Measurements from ENCODE around the gene ST3GAL4. TPM values are rescaled to one million over a fixed set of nuclear protein-coding genes. Genes with fewer than 3 reads are reported as not detected.
A peak's percentile ranks its signal among the peaks of the same experiment; 100 is the strongest.

ST3GAL4 gene
- total RNA-seq, 1 experiment from 2014 or later: 13.1 TPM

DNA sequence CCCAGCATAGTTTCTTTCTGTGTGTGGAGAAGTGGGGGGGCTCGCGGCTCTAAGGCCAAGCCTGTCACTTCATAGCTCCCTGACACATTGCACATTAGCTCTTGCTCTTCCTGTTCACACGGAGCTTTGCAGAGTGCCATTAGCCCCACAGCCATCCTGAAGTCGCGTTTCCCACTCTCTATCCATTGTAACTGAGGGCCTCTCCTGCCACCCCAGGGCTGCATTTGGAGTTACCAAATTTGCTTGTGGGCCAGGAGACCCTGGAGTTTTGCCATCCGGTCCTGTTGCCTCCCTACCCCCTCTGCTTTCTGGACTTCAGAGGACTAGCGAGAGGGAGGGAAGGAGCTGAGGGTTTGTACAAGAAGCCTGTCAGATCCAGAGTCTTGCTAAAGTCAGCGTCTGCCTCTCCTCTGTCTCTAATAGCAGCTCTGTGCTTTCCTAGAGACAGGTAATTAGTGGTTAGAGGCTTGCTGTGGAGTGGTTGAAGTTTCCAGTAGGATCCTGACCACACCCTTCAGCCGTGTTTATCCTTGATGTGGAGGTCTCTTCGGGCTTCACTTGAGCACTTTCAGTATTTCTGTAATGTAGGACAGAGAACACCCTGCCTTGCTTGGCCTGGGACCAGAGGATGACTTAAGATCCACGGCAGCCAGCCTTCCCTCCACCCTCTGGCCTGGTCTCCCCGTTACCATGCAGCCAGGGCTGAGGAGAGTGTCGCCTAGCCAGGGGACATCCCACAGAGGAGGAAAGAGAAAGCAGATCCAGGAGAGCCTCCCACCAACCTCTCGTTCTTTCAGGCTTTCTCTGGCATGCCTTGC is 37.5 kb upstream of the ST3GAL4 start:
- Histone ChIP-seq H3K9me3 (ENCODE audit: control insufficient read depth in 1 of 2, insufficient read depth in 1 of 2, low read depth in 1 of 2, low read length in 2 of 2) (no peaks in the 10 kb centered on the region), H3K27me3 (ENCODE audit: insufficient read depth, low read length) (no peaks in the 10 kb centered on the region), H3K36me3 (ENCODE audit: control insufficient read depth in 1 of 2, insufficient read depth in 2 of 2, low read length in 2 of 2) (no peaks in the 10 kb centered on the region), H3K9ac (ENCODE audit: low read length) (no peak overlapping the region), H3K9me2 (ENCODE audit: insufficient read depth) (no peaks in the 10 kb centered on the region), H4K20me1 (ENCODE audit: insufficient read depth) (no peaks in the 10 kb centered on the region), H3K27ac (ENCODE audit: low read depth, low read length) (no peak overlapping the region), H3K4me1 (ENCODE audit: control insufficient read depth in 1 of 2, insufficient read depth in 2 of 2, low read length in 2 of 2) (peaks cover 6 to 15% of the 10 kb centered on the region in 2 experiments), H3K4me3 (replicated peaks in 1 of 2; ENCODE audit: low read depth in 1 of 2, low read length in 2 of 2) (no peak overlapping the region), H2AFZ (ENCODE audit: low read depth, low read length, poor library complexity, severe bottlenecking) (no peak overlapping the region), H3K4me2 (ENCODE audit: low read length) (no peak overlapping the region), H3K79me2 (ENCODE audit: insufficient read depth, low read length) (no peaks in the 10 kb centered on the region)
- ATAC-seq (0 out of 2 replicates have a peak, but pooled peaks have one; percentile 17), DNase-seq (ENCODE audit: low read depth, low spot score) (no peak)
- ChIA-PET POLR2A (no interaction called here), RAD21 (ENCODE audit: low non-redundant PET in 1 of 2, low total read pairs in 2 of 2, uncharacterized antibody in 2 of 2, unreplicated experiment in 2 of 2) (no interaction called here), CTCF (interaction anchor here (2.0 kb wide), 1 partner anchor 163 kb away, joined by 6 read pairs; no protein-coding TSS in a partner anchor)
- intact Hi-C loops (cut with micrococcal nuclease): loop anchor here (10.0 kb wide), 1 partner anchor 287 kb away; no protein-coding TSS in a partner anchor
- no peak for TF ChIP-seq SIN3A (IDR thresholded peaks at IDR 0.05; ENCODE audit: low read depth)
- no peak for TF ChIP-seq SRF (IDR thresholded peaks at IDR 0.05; ENCODE audit: low read depth)
- TF ChIP-seq JUND (IDR thresholded peaks at IDR 0.05): no peak
- TF ChIP-seq, protein P1, sequence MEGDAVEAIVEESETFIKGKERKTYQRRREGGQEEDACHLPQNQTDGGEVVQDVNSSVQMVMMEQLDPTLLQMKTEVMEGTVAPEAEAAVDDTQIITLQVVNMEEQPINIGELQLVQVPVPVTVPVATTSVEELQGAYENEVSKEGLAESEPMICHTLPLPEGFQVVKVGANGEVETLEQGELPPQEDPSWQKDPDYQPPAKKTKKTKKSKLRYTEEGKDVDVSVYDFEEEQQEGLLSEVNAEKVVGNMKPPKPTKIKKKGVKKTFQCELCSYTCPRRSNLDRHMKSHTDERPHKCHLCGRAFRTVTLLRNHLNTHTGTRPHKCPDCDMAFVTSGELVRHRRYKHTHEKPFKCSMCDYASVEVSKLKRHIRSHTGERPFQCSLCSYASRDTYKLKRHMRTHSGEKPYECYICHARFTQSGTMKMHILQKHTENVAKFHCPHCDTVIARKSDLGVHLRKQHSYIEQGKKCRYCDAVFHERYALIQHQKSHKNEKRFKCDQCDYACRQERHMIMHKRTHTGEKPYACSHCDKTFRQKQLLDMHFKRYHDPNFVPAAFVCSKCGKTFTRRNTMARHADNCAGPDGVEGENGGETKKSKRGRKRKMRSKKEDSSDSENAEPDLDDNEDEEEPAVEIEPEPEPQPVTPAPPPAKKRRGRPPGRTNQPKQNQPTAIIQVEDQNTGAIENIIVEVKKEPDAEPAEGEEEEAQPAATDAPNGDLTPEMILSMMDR (IDR thresholded peaks at IDR 0.05 in 2 of 3, conservative IDR thresholded peaks at IDR 0.05 in 1 of 3; ENCODE audit: borderline replicate concordance in 1 of 3, insufficient read depth in 1 of 3, low read depth in 2 of 3, low read length in 2 of 3): no peak
- TF ChIP-seq YY1 (IDR thresholded peaks at IDR 0.05; ENCODE audit: extremely low read depth, insufficient replicate concordance, low read depth, low read length): no peak
- no peak for TF ChIP-seq SP1 (IDR thresholded peaks at IDR 0.05; ENCODE audit: low read depth)
- TF ChIP-seq POLR2A (IDR thresholded peaks at IDR 0.05; ENCODE audit: borderline replicate concordance, extremely low read depth, insufficient read depth, insufficient read length): no peak
- TF ChIP-seq ZFX (IDR thresholded peaks at IDR 0.05): no peak
- TF ChIP-seq RAD21 (IDR thresholded peaks at IDR 0.05; ENCODE audit: low read depth): no peak
- BruUV-seq (replicated peaks): no TSS peak

Measured in HCT116 (cell line).